SK-N-MC (cell line): Measurements from ENCODE around the gene PPP3R1.

ENCODE experiments used
- DNase-seq: peaks from one replicate; pipeline ENCODE4 v3.0.0-alpha.2; 2011; ENCODE audit warnings: low read depth, low spot score
- H3K27ac ChIP-seq: fragments of 200-600 bp; sonication (generic); 2 replicates; pipeline ENCODE4 v1.5.1; 2016; ENCODE audit warnings: mixed run types
- H3K36me3 ChIP-seq: fragments of 200-600 bp; sonication (generic); 2 replicates; pipeline ENCODE4 v1.6.1; 2017; ENCODE audit warnings: antibody characterized with exemption, low read length, mixed read lengths; ENCODE audit not compliant: insufficient read depth
- H3K4me3 ChIP-seq: fragments of 200-600 bp; sonication (generic); 2 replicates; pipeline ENCODE4 v1.5.1; 2016
- H3K9ac ChIP-seq: fragments of 200-600 bp; sonication (generic); 2 replicates; pipeline ENCODE4 v1.8.0; 2017; ENCODE audit warnings: mixed run types, mixed read lengths; ENCODE audit not compliant: insufficient read length
- H3K9me3 ChIP-seq: fragments of 200-600 bp; sonication (generic); 2 replicates; pipeline ENCODE4 v1.6.1; 2017; ENCODE audit warnings: low read depth, mild to moderate bottlenecking, antibody characterized with exemption, low read length, moderate library complexity, mixed read lengths
- EZH2 ChIP-seq: fragments of 200-600 bp; sonication (generic); IDR thresholded peaks from one replicate; pipeline ENCODE4 v1.6.1; 2017; ENCODE audit warnings: antibody characterized with exemption
- FOXP2 ChIP-seq: optimal IDR thresholded peaks from 2 replicates; pipeline ENCODE3; 2011; ENCODE audit warnings: mild to moderate bottlenecking, moderate library complexity; ENCODE audit not compliant: insufficient read depth; ENCODE audit errors: extremely low read length, control extremely low read depth
- POLR2AphosphoS5 ChIP-seq: IDR thresholded peaks from 2 replicates; pipeline ENCODE4 v1.6.1; 2012; ENCODE audit warnings: mild to moderate bottlenecking, low read depth, low read length, borderline replicate concordance

PPP3R1 gene

GRCh38 chr2:68134120-68134519 lies 118.2 kb downstream of the PPP3R1 start:
- no peak for DNase-seq
- Histone ChIP-seq H3K36me3 (no peaks in the 10 kb centered on the region), H3K27ac (no peak overlapping the region), H3K9me3 (no peaks in the 10 kb centered on the region), H3K9ac (no peak overlapping the region), H3K4me3 (no peak overlapping the region)
- TF ChIP-seq FOXP2 = no peak
- TF ChIP-seq EZH2 = no peak
- no peak for TF ChIP-seq POLR2AphosphoS5
